ENCODE results near the gene ADRA2B. TPM values are rescaled to one million over a fixed set of nuclear protein-coding genes. Genes with fewer than 3 reads are reported as not detected.

ADRA2B gene
- total RNA-seq, 1 experiment from 2014 or later, result 0.28 TPM

DNA sequence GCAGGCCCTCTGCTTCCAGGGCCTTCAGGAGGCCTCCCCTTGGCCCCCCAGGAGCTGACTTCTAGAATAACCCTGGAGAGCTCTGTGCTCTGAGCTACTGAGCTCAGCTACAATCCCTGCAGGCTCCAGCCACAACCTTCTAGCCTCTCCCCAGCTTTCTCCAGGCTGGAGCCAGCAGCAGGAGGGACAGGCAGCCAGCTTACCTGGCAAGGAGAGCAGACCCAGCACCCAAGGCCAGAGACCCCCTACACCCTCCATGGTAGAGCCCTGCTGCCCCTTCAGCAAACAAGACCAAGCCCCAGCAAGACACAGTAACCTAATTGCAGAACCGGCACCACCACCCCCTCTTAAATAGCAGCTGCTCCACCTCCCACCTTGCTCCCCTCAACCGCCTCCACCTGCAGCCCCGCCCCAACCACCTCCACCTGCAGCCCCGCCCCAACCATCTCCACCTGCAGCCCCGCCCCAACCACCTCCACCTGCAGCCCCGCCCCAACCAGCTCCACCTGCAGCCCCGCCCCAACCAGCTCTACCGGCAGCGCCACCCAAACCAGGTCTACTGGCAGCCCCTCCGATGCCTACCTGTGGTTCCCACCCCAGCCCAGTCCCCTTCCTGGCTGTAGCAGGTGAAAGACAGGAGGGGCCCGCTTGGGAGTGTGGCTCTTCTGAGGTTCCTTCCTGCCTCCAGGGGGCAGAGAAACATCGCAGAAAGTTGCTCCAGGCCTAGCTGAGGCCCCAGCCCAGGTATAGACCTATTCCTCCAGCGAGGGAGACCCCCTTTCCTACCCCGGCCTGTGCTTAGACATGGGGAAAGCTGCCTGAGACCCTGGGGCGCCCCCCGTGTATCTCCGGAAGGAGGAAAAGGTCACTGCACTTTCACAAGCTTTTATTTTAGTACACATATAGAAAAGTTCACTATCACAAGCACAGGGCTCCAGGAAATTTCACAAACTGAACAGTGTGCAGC lies 22.1 kb upstream of the ADRA2B start, which contains the start of gene ASTL:
ASTL (minus strand) TSS at position 324 of the 967 bp plus-strand sequence; CDS start at position 258, 66 bp downstream.
- H3K4me1 ChIP-seq (ENCODE audit: control insufficient read depth, insufficient read depth, low read length), result no peaks in the 10 kb centered on the region
- CTCF ChIA-PET, result interaction anchor here (0.8 to 3.9 kb wide), 2 partner anchors 8 to 36 kb away, joined by 5 to 55 read pairs; no protein-coding TSS in a partner anchor
- H3K4me3 ChIP-seq (ENCODE audit: low read depth in 2 of 2, low read length in 2 of 2), result no peak within 1 kb of the TSS
- no peaks in the 10 kb centered on the region for H3K27me3 ChIP-seq (ENCODE audit: control insufficient read depth, insufficient read depth, low read length)
- in situ Hi-C loops (cut with HindIII; ENCODE audit: low pct_unique_long_range_greater_than_20kb, low sequenced_read_pairs), result no loop called here
- H3K9me3 ChIP-seq (ENCODE audit: control insufficient read depth, insufficient read depth, low read depth, low read length), result no peaks in the 10 kb centered on the region
- no peaks in the 10 kb centered on the region for H3K36me3 ChIP-seq (ENCODE audit: control insufficient read depth, insufficient read depth, low read length)
- no TSS peak for BruUV-seq (replicated peaks)
- ATAC-seq, result peak; percentile 80
- POLR2A ChIA-PET, result interaction anchor here (1.2 kb wide), 1 partner anchor 36 kb away, joined by 5 read pairs; no protein-coding TSS in a partner anchor
- intact Hi-C loops (cut with micrococcal nuclease; ENCODE audit: unreplicated experiment), result loop anchor here (1.0 kb wide), 1 partner anchor 36 kb away; no protein-coding TSS in a partner anchor
- DNase-seq (ENCODE audit: low read depth, low spot score), result no peak
- TF ChIP-seq TCF7L2 (IDR thresholded peaks at IDR 0.05; ENCODE audit: low read depth, low read length), result no peak
- no peak for TF ChIP-seq SIN3A (IDR thresholded peaks at IDR 0.05; ENCODE audit: borderline replicate concordance, insufficient read depth, low read depth, low read length)
- TF ChIP-seq POLR2AphosphoS5 (IDR thresholded peaks at IDR 0.05; ENCODE audit: low read depth, low read length), result no peak
- TF ChIP-seq, protein P1, sequence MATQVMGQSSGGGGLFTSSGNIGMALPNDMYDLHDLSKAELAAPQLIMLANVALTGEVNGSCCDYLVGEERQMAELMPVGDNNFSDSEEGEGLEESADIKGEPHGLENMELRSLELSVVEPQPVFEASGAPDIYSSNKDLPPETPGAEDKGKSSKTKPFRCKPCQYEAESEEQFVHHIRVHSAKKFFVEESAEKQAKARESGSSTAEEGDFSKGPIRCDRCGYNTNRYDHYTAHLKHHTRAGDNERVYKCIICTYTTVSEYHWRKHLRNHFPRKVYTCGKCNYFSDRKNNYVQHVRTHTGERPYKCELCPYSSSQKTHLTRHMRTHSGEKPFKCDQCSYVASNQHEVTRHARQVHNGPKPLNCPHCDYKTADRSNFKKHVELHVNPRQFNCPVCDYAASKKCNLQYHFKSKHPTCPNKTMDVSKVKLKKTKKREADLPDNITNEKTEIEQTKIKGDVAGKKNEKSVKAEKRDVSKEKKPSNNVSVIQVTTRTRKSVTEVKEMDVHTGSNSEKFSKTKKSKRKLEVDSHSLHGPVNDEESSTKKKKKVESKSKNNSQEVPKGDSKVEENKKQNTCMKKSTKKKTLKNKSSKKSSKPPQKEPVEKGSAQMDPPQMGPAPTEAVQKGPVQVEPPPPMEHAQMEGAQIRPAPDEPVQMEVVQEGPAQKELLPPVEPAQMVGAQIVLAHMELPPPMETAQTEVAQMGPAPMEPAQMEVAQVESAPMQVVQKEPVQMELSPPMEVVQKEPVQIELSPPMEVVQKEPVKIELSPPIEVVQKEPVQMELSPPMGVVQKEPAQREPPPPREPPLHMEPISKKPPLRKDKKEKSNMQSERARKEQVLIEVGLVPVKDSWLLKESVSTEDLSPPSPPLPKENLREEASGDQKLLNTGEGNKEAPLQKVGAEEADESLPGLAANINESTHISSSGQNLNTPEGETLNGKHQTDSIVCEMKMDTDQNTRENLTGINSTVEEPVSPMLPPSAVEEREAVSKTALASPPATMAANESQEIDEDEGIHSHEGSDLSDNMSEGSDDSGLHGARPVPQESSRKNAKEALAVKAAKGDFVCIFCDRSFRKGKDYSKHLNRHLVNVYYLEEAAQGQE (IDR thresholded peaks at IDR 0.05; ENCODE audit: insufficient read depth in 1 of 2, low read depth in 2 of 2, low read length in 1 of 2), result no peak
- TF ChIP-seq, protein P2, sequence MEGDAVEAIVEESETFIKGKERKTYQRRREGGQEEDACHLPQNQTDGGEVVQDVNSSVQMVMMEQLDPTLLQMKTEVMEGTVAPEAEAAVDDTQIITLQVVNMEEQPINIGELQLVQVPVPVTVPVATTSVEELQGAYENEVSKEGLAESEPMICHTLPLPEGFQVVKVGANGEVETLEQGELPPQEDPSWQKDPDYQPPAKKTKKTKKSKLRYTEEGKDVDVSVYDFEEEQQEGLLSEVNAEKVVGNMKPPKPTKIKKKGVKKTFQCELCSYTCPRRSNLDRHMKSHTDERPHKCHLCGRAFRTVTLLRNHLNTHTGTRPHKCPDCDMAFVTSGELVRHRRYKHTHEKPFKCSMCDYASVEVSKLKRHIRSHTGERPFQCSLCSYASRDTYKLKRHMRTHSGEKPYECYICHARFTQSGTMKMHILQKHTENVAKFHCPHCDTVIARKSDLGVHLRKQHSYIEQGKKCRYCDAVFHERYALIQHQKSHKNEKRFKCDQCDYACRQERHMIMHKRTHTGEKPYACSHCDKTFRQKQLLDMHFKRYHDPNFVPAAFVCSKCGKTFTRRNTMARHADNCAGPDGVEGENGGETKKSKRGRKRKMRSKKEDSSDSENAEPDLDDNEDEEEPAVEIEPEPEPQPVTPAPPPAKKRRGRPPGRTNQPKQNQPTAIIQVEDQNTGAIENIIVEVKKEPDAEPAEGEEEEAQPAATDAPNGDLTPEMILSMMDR (IDR thresholded peaks at IDR 0.05), result peak; percentile 52
- H3K27ac ChIP-seq (ENCODE audit: low read length), result no peak within 1 kb of the TSS

DNA sequence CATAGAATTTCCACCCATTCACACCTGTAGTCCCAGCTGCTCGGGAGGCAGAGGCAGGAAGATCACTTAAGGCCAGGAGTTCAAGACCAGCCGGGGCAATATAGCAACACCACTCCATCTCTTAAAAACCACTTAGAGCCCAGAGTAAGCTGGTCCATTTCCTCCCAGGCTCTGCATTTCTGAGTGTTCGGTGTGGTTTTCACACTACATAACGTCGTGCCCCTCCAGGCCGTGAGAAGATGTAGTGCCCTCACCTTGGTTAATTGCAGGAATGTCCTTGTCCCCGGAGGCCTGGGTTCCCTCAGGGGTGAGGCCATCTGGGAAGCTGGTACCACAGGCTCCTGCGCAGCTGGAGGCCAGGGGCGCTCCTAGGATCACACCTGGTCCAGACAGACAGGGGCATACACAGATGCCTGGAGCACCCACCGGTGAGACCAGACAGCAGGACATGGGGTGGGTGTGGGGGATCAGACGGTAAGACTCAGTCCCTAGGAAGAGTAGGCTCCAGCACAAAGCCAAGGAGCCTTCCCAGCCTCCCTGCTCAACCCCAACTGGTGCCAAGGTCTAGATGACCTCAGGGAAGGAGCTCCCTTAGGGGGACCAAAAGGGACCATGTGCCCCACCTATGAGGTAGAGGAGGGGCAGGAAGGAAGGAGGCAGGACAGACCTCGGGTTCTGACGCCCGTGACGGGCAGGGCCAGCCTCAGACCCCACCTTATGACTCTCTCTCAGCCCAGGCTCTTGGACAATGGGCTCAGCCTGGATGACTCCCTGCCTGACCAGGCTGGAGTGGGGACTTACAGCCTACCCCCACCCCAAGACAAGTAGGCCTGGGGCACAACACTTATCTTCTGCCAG lies 21.2 kb upstream of the ADRA2B start:
- Histone ChIP-seq H3K27me3 (ENCODE audit: control insufficient read depth, insufficient read depth, low read length) (no peaks in the 10 kb centered on the region), H3K36me3 (ENCODE audit: control insufficient read depth, insufficient read depth, low read length) (no peaks in the 10 kb centered on the region), H3K4me1 (ENCODE audit: control insufficient read depth, insufficient read depth, low read length) (no peaks in the 10 kb centered on the region), H3K9me3 (ENCODE audit: control insufficient read depth, insufficient read depth, low read depth, low read length) (no peaks in the 10 kb centered on the region), H3K27ac (ENCODE audit: low read length) (no peak overlapping the region), H3K4me3 (ENCODE audit: low read depth in 2 of 2, low read length in 2 of 2) (no peak overlapping the region)
- intact Hi-C loops (cut with micrococcal nuclease; ENCODE audit: unreplicated experiment) (loop anchor here (1.0 kb wide), 1 partner anchor 37 kb away; no protein-coding TSS in a partner anchor), in situ Hi-C loops (cut with HindIII; ENCODE audit: low pct_unique_long_range_greater_than_20kb, low sequenced_read_pairs) (no loop called here)
- TF ChIP-seq SIN3A (IDR thresholded peaks at IDR 0.05; ENCODE audit: borderline replicate concordance, insufficient read depth, low read depth, low read length), result no peak
- TF ChIP-seq POLR2AphosphoS5 (IDR thresholded peaks at IDR 0.05; ENCODE audit: low read depth, low read length), result no peak
- TF ChIP-seq, protein P2 (IDR thresholded peaks at IDR 0.05), result no peak
- DNase-seq (ENCODE audit: low read depth, low spot score) (no peak), ATAC-seq (no peak)
- ChIA-PET CTCF (interaction anchor here (0.5 to 3.9 kb wide), 3 partner anchors 21 to 130 kb away, joined by 3 to 55 read pairs (median 3); partner anchors contain the start of gene ADRA2B), POLR2A (no interaction called here)
- BruUV-seq (replicated peaks), result no TSS peak
